Caki2 (cell line): ENCODE results near the gene GTF2IRD1. TPM values are rescaled to one million over a fixed set of nuclear protein-coding genes. Genes with fewer than 3 reads are reported as not detected.
"Not testable (repeated sequence)": the region's sequence is repeated elsewhere in the genome, so short reads cannot be mapped to it uniquely, and the experiment has no call there.

Experiments
- DNase-seq: peaks from one replicate; pipeline ENCODE4 v3.0.0-alpha.2; 2015; ENCODE audit warnings: low read depth
- in situ Hi-C: cut with HindIII; loops from 2 replicates; pipeline ENCODE4 v1.10.0; 2016; ENCODE audit warnings: low sequenced_read_pairs, low pct_unique_long_range_greater_than_20kb, mixed read lengths
- total RNA-seq: library from RNA; depleted of rRNA; stranded (reverse); fragments of >200 nt; shearing (Covaris generic); gene quantifications from 2 replicates; pipeline ENCODE4 v1.2.3, GENCODE V29; 2014; ENCODE audit warnings: low replicate concordance

The GTF2IRD1 gene
- total RNA-seq, 1 experiment from 2014 or later = 33.4 TPM

- in situ Hi-C loops = no loop called here
- DNase-seq = no peak
Observed at GRCh38 chr7:74499835-74500388, 46.2 kb downstream of the GTF2IRD1 start.

GRCh38 chr7:74501298-74501697 lies 47.6 kb downstream of the GTF2IRD1 start:
- DNase-seq = no peak
- in situ Hi-C loops = no loop called here

DNA sequence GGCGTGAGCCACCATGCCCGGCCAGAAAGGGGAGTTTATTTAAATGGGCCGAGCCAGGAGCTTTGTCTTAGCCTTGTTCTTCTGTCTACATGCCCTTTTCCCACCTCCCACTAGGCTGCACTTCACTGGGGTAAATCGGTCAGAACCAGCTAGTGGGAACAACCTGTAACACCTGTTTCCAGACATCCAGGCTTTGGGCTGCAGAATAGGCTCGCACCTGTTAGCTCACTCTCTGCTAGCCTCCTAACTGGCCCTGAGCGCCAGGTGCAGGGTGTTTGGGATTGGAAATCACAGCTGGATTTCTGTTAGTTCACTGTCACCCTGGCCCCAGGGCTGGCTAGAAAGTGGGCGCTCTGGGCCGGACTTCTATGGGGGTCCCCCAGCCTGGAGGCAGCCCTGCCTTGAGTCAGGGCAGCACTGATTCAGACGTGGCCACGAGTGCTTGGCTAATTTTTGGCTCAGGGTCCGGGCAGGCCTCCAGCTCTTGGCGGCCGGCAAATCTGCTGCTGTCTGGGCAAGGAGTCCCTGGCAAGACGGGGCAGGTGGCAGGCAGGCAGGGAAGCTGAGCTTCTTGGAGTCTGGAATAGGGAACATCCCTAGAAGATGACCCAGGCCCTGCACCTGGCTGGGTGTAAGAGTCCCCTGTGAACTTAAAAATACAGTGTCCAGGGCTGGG lies 48.6 kb downstream of the GTF2IRD1 start:
- in situ Hi-C loops = no loop called here
- no peak for DNase-seq

DNA sequence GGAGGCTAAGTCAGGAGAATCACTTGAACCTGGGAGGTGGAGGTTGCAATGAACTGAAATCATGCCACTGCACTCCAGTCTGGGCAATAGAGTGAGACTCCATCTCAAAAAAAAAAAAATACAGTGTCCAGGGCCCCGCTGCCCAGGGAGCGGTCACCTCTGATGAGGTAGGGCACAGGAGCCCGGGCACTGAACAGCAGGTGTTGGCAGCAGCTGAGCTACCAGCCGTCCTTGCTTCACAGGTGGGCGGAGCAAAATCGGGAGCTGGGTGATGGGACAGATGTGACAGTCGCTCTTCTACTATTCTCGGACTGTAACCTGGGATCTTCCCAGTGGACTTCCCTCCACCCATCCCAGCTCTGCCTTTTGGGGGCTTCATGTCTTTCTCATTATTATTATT lies 49.4 kb downstream of the GTF2IRD1 start:
- in situ Hi-C loops = no loop called here
- DNase-seq = no peak

- in situ Hi-C loops = no loop called here
- no peak for DNase-seq
Observed at GRCh38 chr7:74503943-74504342, 50.2 kb downstream of the GTF2IRD1 start.

- in situ Hi-C loops = no loop called here
- DNase-seq = no peak
Observed at GRCh38 chr7:74505471-74506324, 52.0 kb downstream of the GTF2IRD1 start.

DNA sequence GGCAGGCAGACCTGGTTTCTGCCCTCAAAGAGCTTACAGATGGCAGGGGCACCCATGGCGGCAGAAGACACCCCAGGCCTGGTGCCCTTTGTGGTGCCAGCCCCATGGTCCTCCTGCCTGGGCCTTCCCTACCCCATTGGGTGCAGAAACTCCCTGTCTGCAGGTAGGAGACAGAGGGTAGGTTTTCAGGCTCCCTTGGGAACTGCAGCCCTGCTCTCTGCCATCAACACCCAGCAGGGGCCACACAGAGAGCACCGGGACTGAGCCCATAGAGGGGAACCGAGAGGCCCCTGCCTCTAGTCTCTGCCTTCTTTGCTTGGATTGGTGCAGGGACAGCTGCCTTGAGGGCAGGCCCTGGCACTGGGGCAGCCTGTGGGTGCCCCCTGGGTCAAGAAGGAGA lies 52.6 kb downstream of the GTF2IRD1 start:
- in situ Hi-C loops = no loop called here
- no peak for DNase-seq

- in situ Hi-C loops = no loop called here
- DNase-seq = no peak
Observed at GRCh38 chr7:74507538-74508319, 54.0 kb downstream of the GTF2IRD1 start.

DNA sequence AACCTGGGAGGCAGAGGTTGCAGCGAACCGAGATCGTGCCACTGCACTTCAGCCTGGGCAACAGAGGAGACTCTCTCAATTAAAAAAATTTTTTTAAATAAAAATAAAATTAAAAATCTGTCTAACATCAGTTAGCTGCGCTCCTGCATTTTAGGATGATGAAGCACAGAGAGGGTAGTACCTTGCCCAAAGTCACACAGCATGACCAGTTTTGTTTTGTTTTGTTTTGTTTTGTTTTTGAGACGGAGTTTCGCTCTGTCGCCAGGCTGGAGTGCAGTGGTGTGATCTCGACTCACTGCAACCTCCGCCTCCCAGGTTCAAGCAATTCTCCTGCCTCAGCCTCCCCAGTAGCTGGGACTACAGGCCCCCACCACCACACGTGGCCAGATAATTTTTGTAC lies 55.7 kb downstream of the GTF2IRD1 start:
- in situ Hi-C loops, DNase-seq: not testable (repeated sequence)

DNA sequence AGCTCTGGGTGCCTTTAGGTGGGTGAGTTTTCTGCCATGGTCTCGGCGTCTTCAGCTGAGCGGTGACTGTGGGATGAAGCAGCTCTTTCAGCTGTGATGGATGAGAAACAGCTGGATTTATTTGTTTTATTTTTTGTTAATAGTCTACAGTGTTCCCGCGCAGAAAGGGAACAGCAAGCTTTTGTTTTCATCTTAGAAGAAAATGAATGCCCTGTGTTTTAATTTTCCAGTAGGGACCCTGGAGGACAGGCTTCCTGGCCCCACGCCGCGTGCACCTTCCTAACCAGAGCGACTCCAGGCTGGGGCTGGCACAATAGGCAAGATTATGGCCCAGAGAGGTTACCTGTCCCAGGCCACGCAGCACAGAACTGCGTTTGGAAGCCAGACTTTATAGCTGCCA lies 57.6 kb downstream of the GTF2IRD1 start:
- no peak for DNase-seq
- in situ Hi-C loops = no loop called here

DNA sequence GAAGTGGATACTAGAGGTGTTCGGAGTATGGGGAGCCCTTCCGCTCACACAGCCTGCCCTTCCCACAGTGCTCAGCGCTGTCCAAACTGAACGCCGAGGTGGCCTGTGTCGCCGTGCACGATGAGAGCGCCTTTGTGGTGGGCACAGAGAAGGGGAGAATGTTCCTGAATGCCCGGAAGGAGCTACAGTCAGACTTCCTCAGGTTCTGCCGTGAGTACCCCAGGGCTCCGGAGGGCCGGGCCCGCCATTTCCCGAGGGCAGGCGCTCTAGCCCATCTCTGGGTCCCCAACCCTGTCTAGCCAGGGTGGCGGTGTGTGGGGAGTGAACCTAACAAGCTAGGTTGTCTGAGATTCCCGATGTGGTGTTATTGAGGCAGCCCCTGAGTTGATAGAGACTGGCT lies 59.1 kb downstream of the GTF2IRD1 start:
- no peak for DNase-seq
- in situ Hi-C loops = no loop called here

- in situ Hi-C loops = no loop called here
- no peak for DNase-seq
Observed at GRCh38 chr7:74514131-74514591, 60.5 kb downstream of the GTF2IRD1 start.

DNA sequence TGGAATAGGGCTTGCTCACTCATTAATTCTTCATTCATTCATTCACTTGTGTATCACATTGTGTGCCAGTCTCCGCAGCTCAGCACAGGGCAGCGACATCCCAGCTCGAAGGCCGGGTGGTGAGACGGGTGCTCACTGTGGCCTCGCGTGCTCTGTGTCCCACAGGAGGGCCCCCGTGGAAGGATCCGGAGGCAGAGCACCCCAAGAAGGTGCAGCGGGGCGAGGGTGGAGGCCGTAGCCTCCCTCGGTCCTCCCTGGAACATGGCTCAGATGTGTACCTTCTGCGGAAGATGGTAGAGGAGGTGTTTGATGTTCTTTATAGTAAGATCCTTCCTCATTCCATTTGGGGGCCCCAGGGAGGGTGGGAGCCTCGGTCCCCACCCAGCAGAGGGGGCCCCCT lies 61.6 kb downstream of the GTF2IRD1 start:
- no peak for DNase-seq
- in situ Hi-C loops = no loop called here

GRCh38 chr7:74516214-74516613 lies 62.5 kb downstream of the GTF2IRD1 start:
- in situ Hi-C loops = no loop called here
- DNase-seq = no peak

DNA sequence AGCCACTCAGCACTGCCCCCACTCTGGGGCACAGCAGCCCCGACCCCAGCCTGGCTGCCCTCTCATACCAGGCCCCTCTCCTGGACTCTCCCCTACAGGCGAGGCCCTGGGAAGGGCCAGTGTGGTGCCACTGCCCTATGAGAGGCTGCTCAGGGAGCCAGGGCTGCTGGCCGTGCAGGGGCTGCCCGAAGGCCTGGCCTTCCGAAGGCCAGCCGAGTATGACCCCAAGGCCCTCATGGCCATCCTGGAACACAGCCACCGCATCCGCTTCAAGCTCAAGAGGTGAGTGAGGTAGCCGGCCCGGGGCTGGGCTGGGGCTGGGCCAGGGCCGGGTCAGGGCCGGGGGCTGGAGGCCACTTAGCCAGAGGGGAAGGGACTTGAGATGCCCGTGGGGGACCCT lies 64.3 kb downstream of the GTF2IRD1 start:
- in situ Hi-C loops = no loop called here

GRCh38 chr7:74518654-74519053 lies 64.9 kb downstream of the GTF2IRD1 start:
- DNase-seq = no peak
- in situ Hi-C loops = no loop called here

More for the DNA sequence above, 64.3 kb downstream of the GTF2IRD1 start:
- no peak for DNase-seq

GRCh38 chr7:74519395-74519794 lies 65.7 kb downstream of the GTF2IRD1 start:
- in situ Hi-C loops = no loop called here
- no peak for DNase-seq

DNA sequence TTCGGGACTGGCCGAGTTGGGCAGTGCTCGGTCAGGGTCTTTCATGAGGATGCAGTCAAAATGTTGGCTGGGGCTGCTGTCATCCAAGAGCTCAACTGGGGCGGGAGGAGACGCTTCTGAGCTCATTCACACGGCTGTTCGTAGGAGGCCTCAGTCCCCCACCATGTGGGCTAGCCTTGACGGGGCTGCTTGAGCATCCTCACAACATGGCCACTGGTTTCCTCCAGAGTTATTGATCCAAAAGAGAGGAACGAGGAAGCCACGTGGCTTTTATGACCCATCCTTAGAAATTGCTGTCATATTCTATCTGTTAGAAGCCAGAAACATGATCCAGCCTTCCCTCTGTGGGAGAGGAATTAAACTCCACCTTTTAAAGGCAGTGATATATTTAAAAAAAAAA lies 68.1 kb downstream of the GTF2IRD1 start:
- no peak for DNase-seq
- in situ Hi-C loops = no loop called here
